ENCODE results near the gene CDH1.

GRCh38 chr16:68740628-68741346, 3.7 kb downstream of the CDH1 start:
- TF ChIP-seq CTCF (IDR thresholded peaks at IDR 0.05) (no peak), POLR2AphosphoS5 (IDR thresholded peaks at IDR 0.05) (no peak), POLR2A (IDR thresholded peaks at IDR 0.05) (no peak), EP300 (IDR thresholded peaks at IDR 0.05; ENCODE audit: low read depth) (no peak)
